SK-N-SH (cell line): ENCODE measurements around the gene AGO4. TPM values are rescaled to one million over a fixed set of nuclear protein-coding genes. Genes with fewer than 3 reads are reported as not detected.

ENCODE experiments used
- CTCF ChIA-PET: fragments of 300-600, 350-600 bp; formaldehyde crosslinking; extraction: SDS; loops from one replicate; lab custom pipeline; 2021; lab: Yijun Ruan, JAX
- POLR2A ChIA-PET: fragments of 350-600 bp; sonication (Branson Sonifier 250); formaldehyde crosslinking; extraction: SDS; loops from one replicate; lab custom pipeline; 2020; ENCODE audit warnings: antibody characterized with exemption, inconsistent platforms; lab: Yijun Ruan, JAX
- DNase-seq: peaks from one replicate; pipeline ENCODE4 v3.0.0; 2012
- H2AFZ ChIP-seq: fragments of 200-600 bp; sonication (generic); 2 replicates; pipeline ENCODE4 v1.8.1; 2016; ENCODE audit warnings: antibody characterized with exemption, mild to moderate bottlenecking, low read depth
- H3F3A ChIP-seq: fragments of 200-600 bp; sonication (generic); replicated peaks from 2 replicates; pipeline ENCODE3; 2016; ENCODE audit warnings: antibody characterized with exemption, mild to moderate bottlenecking; ENCODE audit not compliant: insufficient read depth
- H3K27ac ChIP-seq, 2 experiments: fragments of 200-500 bp in 1 of 2; fragments of 200-600 bp in 1 of 2; sonication (Bioruptor generic) in 1 of 2; sonication (generic), shearing (Covaris generic) in 1 of 2; 2 replicates each; pipeline versions ENCODE4 v1.5.1 to v1.6.1; 2014 to 2016; ENCODE audit warnings: low read depth in 2 of 2, inconsistent platforms in 1 of 2, low read length in 1 of 2, mild to moderate bottlenecking in 1 of 2, mixed read lengths in 1 of 2
- H3K27me3 ChIP-seq: fragments of 200-600 bp; sonication (generic), shearing (Covaris generic); 2 replicates; pipeline ENCODE4 v1.6.1; 2016; ENCODE audit warnings: mixed run types; ENCODE audit not compliant: insufficient read depth
- H3K36me3 ChIP-seq, 2 experiments: fragments of 200-500 bp in 1 of 2; fragments of 200-600 bp in 1 of 2; sonication (Bioruptor generic) in 1 of 2; sonication (generic) in 1 of 2; replicated peaks in 1 of 2; 2 replicates each; pipeline versions ENCODE3 to v1.5.1; 2014 to 2016; ENCODE audit warnings: low read length in 1 of 2, mild to moderate bottlenecking in 1 of 2; ENCODE audit not compliant: insufficient read depth in 2 of 2, control insufficient read depth in 1 of 2
- H3K4me1 ChIP-seq, 2 experiments: fragments of 200-500 bp in 1 of 2; fragments of 200-600 bp in 1 of 2; sonication (Bioruptor generic) in 1 of 2; sonication (generic), shearing (Covaris generic) in 1 of 2; 2 replicates each; pipeline versions ENCODE4 v1.5.1 to v1.6.1; 2014 to 2016; ENCODE audit warnings: low read depth in 1 of 2, low read length in 1 of 2, mixed run types in 1 of 2; ENCODE audit not compliant: insufficient read depth in 2 of 2, control insufficient read depth in 1 of 2
- H3K4me2 ChIP-seq: fragments of 200-600 bp; sonication (generic), shearing (Covaris generic); 2 replicates; pipeline ENCODE4 v1.6.1; 2017; ENCODE audit warnings: mixed run types
- H3K4me3 ChIP-seq, 2 experiments: fragments of 200-500 bp in 1 of 2; fragments of 200-600 bp in 1 of 2; sonication (Bioruptor generic) in 1 of 2; sonication (generic), shearing (Covaris generic) in 1 of 2; 2 replicates each; pipeline versions ENCODE4 v1.5.1 to v1.8.1; 2014 to 2016; ENCODE audit warnings: low read depth in 2 of 2, inconsistent platforms in 1 of 2, low read length in 1 of 2, mild to moderate bottlenecking in 1 of 2, mixed read lengths in 1 of 2, moderate library complexity in 1 of 2
- H3K79me2 ChIP-seq: fragments of 200-600 bp; sonication (generic); 2 replicates; pipeline ENCODE4 v1.8.1; 2017; ENCODE audit warnings: mild to moderate bottlenecking; ENCODE audit not compliant: insufficient read depth
- H3K9ac ChIP-seq: fragments of 200-600 bp; sonication (generic); 2 replicates; pipeline ENCODE4 v1.6.1; 2017; ENCODE audit warnings: mixed run types
- H3K9me2 ChIP-seq: fragments of 200-600 bp; sonication (generic); 2 replicates; pipeline ENCODE4 v1.6.1; 2017; ENCODE audit warnings: mixed run types
- H3K9me3 ChIP-seq: fragments of 200-600 bp; sonication (generic); 2 replicates; pipeline ENCODE4 v1.6.1; 2017; ENCODE audit warnings: mixed run types, mild to moderate bottlenecking, moderate library complexity
- H4K20me1 ChIP-seq: fragments of 200-600 bp; sonication (generic); 2 replicates; pipeline ENCODE4 v1.6.1; 2017; ENCODE audit warnings: mild to moderate bottlenecking, mixed run types; ENCODE audit not compliant: insufficient read depth
- ELF1 ChIP-seq: IDR thresholded peaks from 2 replicates; pipeline ENCODE4 v1.4.0; 2012
- EP300 ChIP-seq, 2 experiments: IDR thresholded peaks; 2 replicates each; pipeline versions ENCODE4 v1.4.0 to v1.6.1; 2012; ENCODE audit warnings: borderline replicate concordance in 1 of 2, low read depth in 1 of 2, low read length in 1 of 2
- EZH2phosphoT487 ChIP-seq: fragments of 200-600 bp; sonication (generic); IDR thresholded peaks from 2 replicates; pipeline ENCODE4 v1.6.1; 2017; ENCODE audit warnings: low read depth, mixed run types, mild to moderate bottlenecking, antibody characterized with exemption, moderate library complexity, borderline replicate concordance
- FOSL2 ChIP-seq: IDR thresholded peaks from 2 replicates; pipeline ENCODE4 v1.4.0; 2012; ENCODE audit warnings: low read depth, mild to moderate bottlenecking, moderate library complexity, borderline replicate concordance
- FOXM1 ChIP-seq: IDR thresholded peaks from 2 replicates; pipeline ENCODE4 v1.4.0; 2012; ENCODE audit warnings: low read depth, mild to moderate bottlenecking
- GABPA ChIP-seq: IDR thresholded peaks from 2 replicates; pipeline ENCODE4 v1.4.0; 2012; ENCODE audit warnings: low read depth, mild to moderate bottlenecking
- JUND ChIP-seq: IDR thresholded peaks from 2 replicates; pipeline ENCODE4 v1.4.0; 2012
- MEF2A ChIP-seq: IDR thresholded peaks from 2 replicates; pipeline ENCODE4 v1.4.0; 2012; ENCODE audit warnings: low read depth, borderline replicate concordance
- MXI1 ChIP-seq: IDR thresholded peaks from 2 replicates; pipeline ENCODE4 v1.6.1; 2012; ENCODE audit warnings: mild to moderate bottlenecking, low read depth, low read length, improper control_type of control experiment
- NFIC ChIP-seq: IDR thresholded peaks from 2 replicates; pipeline ENCODE4 v1.4.0; 2012; ENCODE audit warnings: borderline replicate concordance
- POLR2AphosphoS5 ChIP-seq: IDR thresholded peaks from 2 replicates; pipeline ENCODE4 v1.6.1; 2012; ENCODE audit warnings: low read depth, low read length
- RCOR1 ChIP-seq: fragments of 150-350 bp; IDR thresholded peaks from 2 replicates; pipeline ENCODE4 v1.6.1; 2017; ENCODE audit warnings: antibody characterized with exemption, low read length
- RFX5 ChIP-seq: IDR thresholded peaks from 2 replicates; pipeline ENCODE4 v1.6.1; 2012; ENCODE audit warnings: mild to moderate bottlenecking, improper control_type of control experiment, low read length
- RXRA ChIP-seq: IDR thresholded peaks from 2 replicates; pipeline ENCODE4 v1.4.0; 2012; ENCODE audit warnings: low read depth, mild to moderate bottlenecking, borderline replicate concordance
- SIN3A ChIP-seq: IDR thresholded peaks from 2 replicates; pipeline ENCODE4 v1.6.1; 2012; ENCODE audit warnings: low read depth, mild to moderate bottlenecking, low read length, moderate library complexity, borderline replicate concordance
- SMC3 ChIP-seq: IDR thresholded peaks from 2 replicates; pipeline ENCODE4 v1.6.1; 2012; ENCODE audit warnings: low read depth, low read length, improper control_type of control experiment
- TEAD4 ChIP-seq: IDR thresholded peaks from 2 replicates; pipeline ENCODE4 v1.4.0; 2012; ENCODE audit warnings: mild to moderate bottlenecking, borderline replicate concordance; ENCODE audit not compliant: insufficient read depth
- ZBTB33 ChIP-seq: IDR thresholded peaks from 2 replicates; pipeline ENCODE4 v1.4.0; 2012; ENCODE audit warnings: low read depth, borderline replicate concordance
- WGBS: methylation state at CpG from one replicate; pipeline ENCODE4 v1.1.6; 2017; ENCODE audit warnings: low lambda C conversion rate; 5-methylcytosine and 5-hydroxymethylcytosine counted together
- polyA plus RNA-seq, 3 experiments: library from polyadenylated mRNA; depleted of rRNA; stranded (reverse); fragments of >200 nt; gene quantifications; 2 replicates each; pipeline ENCODE4 v1.2.3, GENCODE V29; 2012
- TF ChIP-seq, protein P1 (sequence below): fragments of 200-600 bp; sonication (generic); IDR thresholded peaks from 2 replicates; pipeline ENCODE4 v1.6.1; 2017; ENCODE audit warnings: antibody characterized with exemption, mild to moderate bottlenecking, moderate library complexity
- TF ChIP-seq, protein P2 (sequence below): IDR thresholded peaks from 2 replicates; pipeline ENCODE4 v1.4.0; 2012; ENCODE audit warnings: low read depth, borderline replicate concordance
- TF ChIP-seq, protein P3 (sequence below): fragments of 150-350 bp; IDR thresholded peaks from 2 replicates; pipeline ENCODE4 v1.6.1; 2016; ENCODE audit warnings: mild to moderate bottlenecking, low read depth, low read length

The AGO4 gene
- polyA plus RNA-seq, 1 of the 3 experiments (the other 2 are of a cell fraction) = 4.8 TPM

GRCh38 chr1:35790670-35791069 is 17.1 kb upstream of the AGO4 start:
- DNase-seq = no peak
- Histone ChIP-seq H4K20me1 (no peaks in the 10 kb centered on the region), H3K9me2 (no peaks in the 10 kb centered on the region), H2AFZ (no peak overlapping the region), H3K4me1 (no peaks in the 10 kb centered on the region), H3K4me2 (no peak overlapping the region), H3K9me3 (no peaks in the 10 kb centered on the region), H3K9ac (no peak overlapping the region), H3F3A (no peaks in the 10 kb centered on the region), H3K27ac (no peak overlapping the region), H3K36me3 (no peaks in the 10 kb centered on the region), H3K4me3 (no peak overlapping the region), H3K27me3 (no peaks in the 10 kb centered on the region), H3K79me2 (no peaks in the 10 kb centered on the region)
- CTCF ChIA-PET = interaction anchor here (1.5 kb wide), 1 partner anchor 15 kb away, joined by 4 read pairs; no protein-coding TSS in a partner anchor
- POLR2A ChIA-PET = no interaction called here
- 81% methylated on average over 2 of the region's 2 CpGs for WGBS
- TF ChIP-seq MXI1 (no peak), EP300 (IDR thresholded peaks at IDR 0.05; ENCODE audit: borderline replicate concordance in 1 of 2, low read depth in 1 of 2, low read length in 1 of 2) (no peak), RXRA (no peak), POLR2AphosphoS5 (no peak), SIN3A (no peak), EZH2phosphoT487 (no peak), RFX5 (no peak), RCOR1 (no peak), SMC3 (no peak), ELF1 (no peak), TEAD4 (no peak), MEF2A (no peak), GABPA (no peak)
- TF ChIP-seq, protein P1, sequence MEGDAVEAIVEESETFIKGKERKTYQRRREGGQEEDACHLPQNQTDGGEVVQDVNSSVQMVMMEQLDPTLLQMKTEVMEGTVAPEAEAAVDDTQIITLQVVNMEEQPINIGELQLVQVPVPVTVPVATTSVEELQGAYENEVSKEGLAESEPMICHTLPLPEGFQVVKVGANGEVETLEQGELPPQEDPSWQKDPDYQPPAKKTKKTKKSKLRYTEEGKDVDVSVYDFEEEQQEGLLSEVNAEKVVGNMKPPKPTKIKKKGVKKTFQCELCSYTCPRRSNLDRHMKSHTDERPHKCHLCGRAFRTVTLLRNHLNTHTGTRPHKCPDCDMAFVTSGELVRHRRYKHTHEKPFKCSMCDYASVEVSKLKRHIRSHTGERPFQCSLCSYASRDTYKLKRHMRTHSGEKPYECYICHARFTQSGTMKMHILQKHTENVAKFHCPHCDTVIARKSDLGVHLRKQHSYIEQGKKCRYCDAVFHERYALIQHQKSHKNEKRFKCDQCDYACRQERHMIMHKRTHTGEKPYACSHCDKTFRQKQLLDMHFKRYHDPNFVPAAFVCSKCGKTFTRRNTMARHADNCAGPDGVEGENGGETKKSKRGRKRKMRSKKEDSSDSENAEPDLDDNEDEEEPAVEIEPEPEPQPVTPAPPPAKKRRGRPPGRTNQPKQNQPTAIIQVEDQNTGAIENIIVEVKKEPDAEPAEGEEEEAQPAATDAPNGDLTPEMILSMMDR = no peak
- TF ChIP-seq, protein P2, sequence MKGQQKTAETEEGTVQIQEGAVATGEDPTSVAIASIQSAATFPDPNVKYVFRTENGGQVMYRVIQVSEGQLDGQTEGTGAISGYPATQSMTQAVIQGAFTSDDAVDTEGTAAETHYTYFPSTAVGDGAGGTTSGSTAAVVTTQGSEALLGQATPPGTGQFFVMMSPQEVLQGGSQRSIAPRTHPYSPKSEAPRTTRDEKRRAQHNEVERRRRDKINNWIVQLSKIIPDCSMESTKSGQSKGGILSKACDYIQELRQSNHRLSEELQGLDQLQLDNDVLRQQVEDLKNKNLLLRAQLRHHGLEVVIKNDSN = no peak

- Histone ChIP-seq H3K9me2 (no peaks in the 10 kb centered on the region), H3K4me3 (no peak overlapping the region), H3K27ac (no peak overlapping the region), H3K9me3 (no peaks in the 10 kb centered on the region), H3K27me3 (no peaks in the 10 kb centered on the region), H3F3A (no peaks in the 10 kb centered on the region), H2AFZ (no peak overlapping the region), H3K4me1 (no peaks in the 10 kb centered on the region), H3K9ac (no peak overlapping the region), H4K20me1 (no peaks in the 10 kb centered on the region), H3K4me2 (no peak overlapping the region), H3K36me3 (no peaks in the 10 kb centered on the region), H3K79me2 (no peaks in the 10 kb centered on the region)
- ChIA-PET CTCF (no interaction called here), POLR2A (no interaction called here)
- WGBS = 78% methylated on average over 7 of the region's 7 CpGs
- DNase-seq = no peak
- TF ChIP-seq NFIC = no peak
- no peak for TF ChIP-seq RXRA
- TF ChIP-seq FOXM1 = no peak
- TF ChIP-seq, protein P3, sequence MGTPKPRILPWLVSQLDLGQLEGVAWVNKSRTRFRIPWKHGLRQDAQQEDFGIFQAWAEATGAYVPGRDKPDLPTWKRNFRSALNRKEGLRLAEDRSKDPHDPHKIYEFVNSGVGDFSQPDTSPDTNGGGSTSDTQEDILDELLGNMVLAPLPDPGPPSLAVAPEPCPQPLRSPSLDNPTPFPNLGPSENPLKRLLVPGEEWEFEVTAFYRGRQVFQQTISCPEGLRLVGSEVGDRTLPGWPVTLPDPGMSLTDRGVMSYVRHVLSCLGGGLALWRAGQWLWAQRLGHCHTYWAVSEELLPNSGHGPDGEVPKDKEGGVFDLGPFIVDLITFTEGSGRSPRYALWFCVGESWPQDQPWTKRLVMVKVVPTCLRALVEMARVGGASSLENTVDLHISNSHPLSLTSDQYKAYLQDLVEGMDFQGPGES = no peak
- TF ChIP-seq, protein P1 = no peak
- no peak for TF ChIP-seq MEF2A
- TF ChIP-seq TEAD4 = no peak
- TF ChIP-seq FOSL2 = no peak
- no peak for TF ChIP-seq JUND
- TF ChIP-seq SMC3 = no peak
- no peak for TF ChIP-seq ELF1
- TF ChIP-seq ZBTB33 = no peak
These were observed 12.5 kb upstream of the AGO4 start for GRCh38 chr1:35795295-35795694.
